Fibroblast of upper back skin (primary cell): ENCODE data around the gene PPP1R9B.

ENCODE experiments used
- DNase-seq: peaks from one replicate; pipeline ENCODE4 v3.0.0-alpha.2; 2013

The PPP1R9B gene

GRCh38 chr17:50087912-50088405 lies 62.5 kb downstream of the PPP1R9B start:
- DNase-seq, result no peak

DNA sequence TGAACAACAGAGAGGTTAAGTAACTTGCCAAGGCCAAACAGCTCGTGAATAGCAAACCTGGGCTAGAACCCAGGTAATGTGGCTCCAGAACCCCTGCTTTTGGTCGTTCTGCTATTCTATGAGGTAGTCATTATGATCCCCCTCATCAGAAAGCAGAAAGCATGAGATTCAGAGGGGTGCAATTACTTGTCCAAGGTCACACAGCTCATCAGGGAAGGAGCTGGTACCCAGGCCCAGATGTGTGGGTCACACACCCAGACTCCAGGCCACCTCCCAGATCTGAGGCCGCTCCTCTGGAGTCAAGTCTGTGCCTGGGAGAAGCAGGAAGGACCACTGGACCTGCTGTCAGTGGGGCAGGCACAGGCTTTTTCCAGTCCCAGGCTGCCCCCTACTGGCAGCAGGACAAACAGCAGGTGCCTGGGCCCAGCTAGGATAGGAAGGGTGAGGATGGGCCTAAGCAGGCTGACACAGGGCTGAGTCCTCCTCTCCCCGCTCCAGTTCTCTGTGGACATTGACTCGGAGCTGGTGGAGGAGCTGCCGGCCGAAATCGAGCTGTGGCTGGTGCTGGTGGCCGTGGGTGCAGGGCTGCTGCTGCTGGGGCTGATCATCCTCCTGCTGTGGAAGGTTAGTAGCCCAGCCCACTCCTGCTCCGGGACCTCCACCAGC lies 63.1 kb downstream of the PPP1R9B start:
- DNase-seq, result peak; percentile 67
